WTC11 (cell line): ENCODE data around the gene TREH. TPM values are rescaled to one million over a fixed set of nuclear protein-coding genes. Genes with fewer than 3 reads are reported as not detected.
A peak's percentile ranks its signal among the peaks of the same experiment; 100 is the strongest.

ENCODE experiments used
- ATAC-seq: fragments of 200-7000 bp; cut with Tn5 transposase; 2 replicates; pipeline ENCODE4 v1.10.0; 2021; ENCODE audit warnings: mild to moderate bottlenecking, moderate library complexity
- CTCF ChIA-PET: fragments of 300-600 bp; sonication (Branson Sonifier 250); formaldehyde crosslinking; loops from one replicate; lab custom pipeline; 2021; ENCODE audit warnings: antibody characterized with exemption; lab: Charles Lee
- POLR2A ChIA-PET: fragments of 350-600 bp; sonication (Branson Sonifier 250); formaldehyde crosslinking; loops from one replicate; lab custom pipeline; 2021; ENCODE audit warnings: antibody characterized with exemption; lab: Charles Lee
- DNase-seq: peaks from one replicate; pipeline ENCODE4 v3.0.0; 2021; ENCODE audit warnings: low spot score
- H3K27ac Mint-ChIP-seq: 2 replicates; pipeline ENCODE4 v1.8.0; 2021; ENCODE audit warnings: mixed read lengths
- H3K27me3 Mint-ChIP-seq: 2 replicates; pipeline ENCODE4 v1.8.0; 2021; ENCODE audit warnings: low read depth, mild to moderate bottlenecking, moderate library complexity, mixed read lengths
- H3K36me3 Mint-ChIP-seq: 2 replicates; pipeline ENCODE4 v1.8.0; 2021; ENCODE audit warnings: mixed read lengths
- H3K4me1 Mint-ChIP-seq: 2 replicates; pipeline ENCODE4 v1.8.0; 2022; ENCODE audit warnings: mixed read lengths
- H3K4me3 Mint-ChIP-seq: 2 replicates; pipeline ENCODE4 v1.8.0; 2021; ENCODE audit warnings: mild to moderate bottlenecking, moderate library complexity, mixed read lengths
- H3K9me3 Mint-ChIP-seq: 2 replicates; pipeline ENCODE4 v1.8.0; 2021; ENCODE audit warnings: mixed read lengths
- CBFB ChIP-seq: sonication (generic); formaldehyde crosslinking; IDR thresholded peaks from 2 replicates; pipeline ENCODE4 v1.8.1; 2022; ENCODE audit warnings: mild to moderate bottlenecking, low read depth, missing genetic modification reagents
- ETV6 ChIP-seq: sonication (generic); formaldehyde crosslinking; IDR thresholded peaks from 2 replicates; pipeline ENCODE4 v1.8.1; 2022; ENCODE audit warnings: mild to moderate bottlenecking, missing genetic modification reagents
- FOXP1 ChIP-seq: sonication (generic); formaldehyde crosslinking; IDR thresholded peaks from 2 replicates; pipeline ENCODE4 v1.8.0; 2022; ENCODE audit warnings: missing genetic modification reagents, mild to moderate bottlenecking, moderate library complexity, borderline replicate concordance
- GABPB1 ChIP-seq: sonication (generic); formaldehyde crosslinking; IDR thresholded peaks from 2 replicates; pipeline ENCODE4 v1.8.1; 2023; ENCODE audit warnings: mild to moderate bottlenecking, missing genetic modification reagents
- GTF2I ChIP-seq: fragments of 250-450 bp; sonication (Bioruptor Pico); conservative IDR thresholded peaks from 2 replicates; pipeline ENCODE4 v1.4.0; 2021; ENCODE audit warnings: mild to moderate bottlenecking
- HMGA2 ChIP-seq: fragments of 250-450 bp; sonication (Bioruptor Pico); IDR thresholded peaks from 2 replicates; pipeline ENCODE4 v1.4.0; 2021; ENCODE audit warnings: mild to moderate bottlenecking, moderate library complexity
- IRF2 ChIP-seq: sonication (generic); formaldehyde crosslinking; IDR thresholded peaks from 2 replicates; pipeline ENCODE4 v1.8.0; 2022; ENCODE audit warnings: low read depth, missing genetic modification reagents, borderline replicate concordance
- KAT7 ChIP-seq: sonication (generic); formaldehyde crosslinking; IDR thresholded peaks from 2 replicates; pipeline ENCODE4 v1.8.1; 2023; ENCODE audit warnings: missing genetic modification reagents, mild to moderate bottlenecking, borderline replicate concordance
- NFATC4 ChIP-seq: fragments of 250-450 bp; sonication (Bioruptor Pico); IDR thresholded peaks from 2 replicates; pipeline ENCODE4 v1.9.0; 2021; ENCODE audit warnings: mild to moderate bottlenecking
- NFYB ChIP-seq: sonication (generic); formaldehyde crosslinking; conservative IDR thresholded peaks from 2 replicates; pipeline ENCODE4 v1.8.0; 2022; ENCODE audit warnings: low read depth, missing genetic modification reagents
- NR3C1 ChIP-seq: sonication (generic); formaldehyde crosslinking; conservative IDR thresholded peaks from 2 replicates; pipeline ENCODE4 v1.8.1; 2023; ENCODE audit warnings: low read depth, mild to moderate bottlenecking, missing genetic modification reagents
- PRRX2 ChIP-seq: fragments of 250-450 bp; sonication (Bioruptor Pico); IDR thresholded peaks from 2 replicates; pipeline ENCODE4 v1.8.0; 2021; ENCODE audit warnings: mild to moderate bottlenecking
- SMAD3 ChIP-seq: sonication (generic); formaldehyde crosslinking; IDR thresholded peaks from 2 replicates; pipeline ENCODE4 v1.8.0; 2022; ENCODE audit warnings: missing genetic modification reagents, mild to moderate bottlenecking, borderline replicate concordance
- TEAD4 ChIP-seq: sonication (generic); formaldehyde crosslinking; IDR thresholded peaks from 2 replicates; pipeline ENCODE4 v1.8.0; 2022; ENCODE audit warnings: mild to moderate bottlenecking, missing genetic modification reagents
- TP53 ChIP-seq: sonication (generic); formaldehyde crosslinking; IDR thresholded peaks from 2 replicates; pipeline ENCODE4 v1.8.1; 2023; ENCODE audit warnings: mild to moderate bottlenecking, missing genetic modification reagents
- ZNF121 ChIP-seq: sonication (generic); formaldehyde crosslinking; IDR thresholded peaks from 2 replicates; pipeline ENCODE4 v1.8.0; 2023; ENCODE audit warnings: missing genetic modification reagents
- ZNF263 ChIP-seq: sonication (generic); formaldehyde crosslinking; IDR thresholded peaks from 2 replicates; pipeline ENCODE4 v1.8.1; 2022; ENCODE audit warnings: low read depth, mild to moderate bottlenecking, moderate library complexity, missing genetic modification reagents
- ZNF317 ChIP-seq: sonication (generic); formaldehyde crosslinking; IDR thresholded peaks from 2 replicates; pipeline ENCODE4 v1.8.1; 2023; ENCODE audit warnings: low read depth, mild to moderate bottlenecking, moderate library complexity, missing genetic modification reagents, borderline replicate concordance
- ZNF396 ChIP-seq: fragments of 250-450 bp; sonication (Bioruptor Pico); IDR thresholded peaks from 2 replicates; pipeline ENCODE4 v1.8.0; 2021; ENCODE audit warnings: mild to moderate bottlenecking, moderate library complexity, borderline replicate concordance
- ZNF671 ChIP-seq: fragments of 250-450 bp; sonication (Bioruptor Pico); IDR thresholded peaks from 2 replicates; pipeline ENCODE4 v1.8.0; 2021; ENCODE audit warnings: mild to moderate bottlenecking
- total RNA-seq: library from RNA; stranded (reverse); gene quantifications from 3 replicates; pipeline ENCODE4 v1.2.3, GENCODE V29; 2021
- TF ChIP-seq, protein P1 (sequence below): fragments of 250-450 bp; sonication (Bioruptor Pico); conservative IDR thresholded peaks from 2 replicates; pipeline ENCODE4 v1.9.0; 2021; ENCODE audit warnings: mild to moderate bottlenecking
- TF ChIP-seq, protein P2 (sequence below): sonication (generic); formaldehyde crosslinking; IDR thresholded peaks from 2 replicates; pipeline ENCODE4 v1.8.0; 2022; ENCODE audit warnings: mild to moderate bottlenecking, missing genetic modification reagents
- TF ChIP-seq, protein P3 (sequence below): sonication (generic); formaldehyde crosslinking; IDR thresholded peaks from 2 replicates; pipeline ENCODE4 v1.8.1; 2022; ENCODE audit warnings: missing genetic modification reagents, borderline replicate concordance
- TF ChIP-seq, protein P4 (sequence below): fragments of 250-450 bp; sonication (Bioruptor Pico); IDR thresholded peaks from 2 replicates; pipeline ENCODE4 v1.9.0; 2021; ENCODE audit warnings: mild to moderate bottlenecking
- TF ChIP-seq, protein P5 (sequence below): sonication (generic); formaldehyde crosslinking; IDR thresholded peaks from 2 replicates; pipeline ENCODE4 v1.8.1; 2022; ENCODE audit warnings: low read depth, mild to moderate bottlenecking, moderate library complexity, missing genetic modification reagents, borderline replicate concordance

Gene TREH
- total RNA-seq, 1 experiment from 2014 or later, result not detected

DNA sequence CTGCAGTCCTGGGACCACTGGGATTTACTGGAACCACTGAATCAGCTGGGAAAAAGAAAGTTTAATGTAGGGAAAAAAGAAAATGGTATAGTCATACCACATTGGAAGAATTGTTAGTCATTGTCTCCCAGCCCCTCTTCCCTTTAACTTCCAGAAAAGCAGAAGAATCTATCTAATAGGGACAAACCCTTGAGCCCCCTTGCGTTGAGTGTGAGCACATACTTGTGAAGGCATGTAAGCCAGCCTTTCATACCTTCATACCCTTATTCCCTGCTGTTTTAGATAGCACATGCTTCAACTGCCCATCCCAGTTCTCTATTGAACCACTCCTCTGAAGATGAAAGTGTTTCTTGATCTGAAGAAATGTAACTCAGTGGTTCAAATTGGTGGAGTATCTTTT, 6.6 kb downstream of the TREH start:
- DNase-seq (no peak), ATAC-seq (peak; percentile 85)
- no peak overlapping the region for H3K27ac Mint-ChIP-seq
- no peak for TF ChIP-seq NFYB (CRISPR knock-in tag)
- TF ChIP-seq, protein P1, sequence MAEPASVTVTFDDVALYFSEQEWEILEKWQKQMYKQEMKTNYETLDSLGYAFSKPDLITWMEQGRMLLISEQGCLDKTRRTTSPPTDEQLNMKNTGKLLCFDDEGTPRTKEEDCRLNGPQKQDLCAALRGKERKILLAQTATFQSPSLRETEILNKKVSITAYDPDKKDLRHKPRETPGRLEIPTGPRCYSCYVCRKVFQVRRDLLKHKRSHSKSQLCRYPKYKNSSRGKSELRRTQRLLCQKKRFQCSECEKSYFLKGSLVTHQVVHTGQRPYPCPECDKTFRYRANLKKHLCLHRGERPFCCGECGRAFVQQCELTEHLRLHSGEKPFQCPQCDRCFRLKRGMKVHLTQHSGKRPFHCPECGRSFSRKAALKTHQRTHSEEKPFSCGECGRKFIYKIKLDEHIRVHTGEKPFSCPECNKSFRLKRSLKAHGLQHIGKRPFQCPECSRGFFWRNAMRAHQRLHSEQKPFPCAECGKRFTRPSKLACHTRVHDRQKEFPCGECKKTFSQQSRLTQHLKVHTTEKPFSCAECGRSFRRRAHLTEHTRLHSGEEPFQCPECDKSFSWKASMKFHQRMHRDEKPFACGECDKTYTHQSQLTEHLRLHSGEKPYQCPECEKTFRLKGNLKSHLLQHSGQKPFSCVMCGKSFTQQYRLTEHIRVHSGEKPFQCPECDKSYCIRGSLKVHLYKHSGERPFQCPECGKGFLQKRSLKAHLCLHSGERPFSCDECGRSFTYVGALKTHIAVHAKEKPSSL (CRISPR knock-in tag), result no peak
- no peak for TF ChIP-seq CBFB (CRISPR knock-in tag)
- TF ChIP-seq ZNF317 (CRISPR knock-in tag), result no peak
- no peak for TF ChIP-seq IRF2 (CRISPR knock-in tag)
- TF ChIP-seq FOXP1 (CRISPR knock-in tag), result no peak
- no peak for TF ChIP-seq GTF2I (CRISPR knock-in tag)
- no peak for TF ChIP-seq HMGA2 (CRISPR knock-in tag)
- TF ChIP-seq, protein P2, sequence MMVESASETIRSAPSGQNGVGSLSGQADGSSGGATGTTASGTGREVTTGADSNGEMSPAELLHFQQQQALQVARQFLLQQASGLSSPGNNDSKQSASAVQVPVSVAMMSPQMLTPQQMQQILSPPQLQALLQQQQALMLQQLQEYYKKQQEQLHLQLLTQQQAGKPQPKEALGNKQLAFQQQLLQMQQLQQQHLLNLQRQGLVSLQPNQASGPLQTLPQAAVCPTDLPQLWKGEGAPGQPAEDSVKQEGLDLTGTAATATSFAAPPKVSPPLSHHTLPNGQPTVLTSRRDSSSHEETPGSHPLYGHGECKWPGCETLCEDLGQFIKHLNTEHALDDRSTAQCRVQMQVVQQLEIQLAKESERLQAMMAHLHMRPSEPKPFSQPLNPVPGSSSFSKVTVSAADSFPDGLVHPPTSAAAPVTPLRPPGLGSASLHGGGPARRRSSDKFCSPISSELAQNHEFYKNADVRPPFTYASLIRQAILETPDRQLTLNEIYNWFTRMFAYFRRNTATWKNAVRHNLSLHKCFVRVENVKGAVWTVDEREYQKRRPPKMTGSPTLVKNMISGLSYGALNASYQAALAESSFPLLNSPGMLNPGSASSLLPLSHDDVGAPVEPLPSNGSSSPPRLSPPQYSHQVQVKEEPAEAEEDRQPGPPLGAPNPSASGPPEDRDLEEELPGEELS (CRISPR knock-in tag), result no peak
- TF ChIP-seq SMAD3 (CRISPR knock-in tag), result no peak
- no peak for TF ChIP-seq NFATC4 (CRISPR knock-in tag)
- CTCF ChIA-PET, result no interaction called here
- H3K27me3 Mint-ChIP-seq, result peaks cover 41% of the 10 kb centered on the region
- no peaks in the 10 kb centered on the region for H3K4me1 Mint-ChIP-seq
- peaks cover 12% of the 10 kb centered on the region for H3K36me3 Mint-ChIP-seq
- no peak overlapping the region for H3K4me3 Mint-ChIP-seq
- POLR2A ChIA-PET, result no interaction called here
- peaks cover 38% of the 10 kb centered on the region for H3K9me3 Mint-ChIP-seq

DNA sequence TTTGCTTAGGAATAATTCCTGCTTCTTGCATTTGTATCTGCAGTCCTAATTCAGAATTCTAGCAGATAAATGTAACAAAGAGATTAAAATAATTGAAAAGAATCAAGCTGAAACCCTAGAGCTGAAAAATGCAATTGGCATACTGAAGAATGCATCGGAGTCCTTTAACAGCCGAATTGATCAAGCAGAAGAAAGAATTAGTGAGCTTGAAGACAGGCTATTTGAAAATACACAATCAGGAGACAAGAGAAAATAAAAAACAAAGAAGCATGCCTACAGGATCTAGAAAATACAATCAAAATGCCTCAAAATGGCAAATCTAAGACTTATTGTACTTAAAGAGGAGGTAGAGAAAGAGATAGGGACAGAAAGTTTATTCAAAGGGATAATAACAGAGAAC, 8.2 kb downstream of the TREH start:
- Mint-ChIP-seq H3K4me3 (no peak overlapping the region), H3K36me3 (peaks cover 3% of the 10 kb centered on the region; the same call in 1 of the 2 replicates), H3K9me3 (peaks cover 28% of the 10 kb centered on the region), H3K27me3 (peaks cover 37% of the 10 kb centered on the region), H3K27ac (no peak overlapping the region), H3K4me1 (peaks cover 3% of the 10 kb centered on the region)
- DNase-seq, result no peak
- no peak for ATAC-seq
- ChIA-PET POLR2A (no interaction called here), CTCF (no interaction called here)
- TF ChIP-seq NR3C1 (CRISPR knock-in tag) (no peak), FOXP1 (CRISPR knock-in tag) (no peak), ETV6 (no peak), GABPB1 (CRISPR knock-in tag) (no peak), PRRX2 (no peak), KAT7 (CRISPR knock-in tag) (no peak), ZNF396 (CRISPR knock-in tag) (no peak), ZNF263 (CRISPR knock-in tag) (no peak), ZNF121 (CRISPR knock-in tag) (no peak), TP53 (CRISPR knock-in tag) (no peak), TEAD4 (no peak), ZNF671 (CRISPR knock-in tag) (no peak)
- TF ChIP-seq, protein P3, sequence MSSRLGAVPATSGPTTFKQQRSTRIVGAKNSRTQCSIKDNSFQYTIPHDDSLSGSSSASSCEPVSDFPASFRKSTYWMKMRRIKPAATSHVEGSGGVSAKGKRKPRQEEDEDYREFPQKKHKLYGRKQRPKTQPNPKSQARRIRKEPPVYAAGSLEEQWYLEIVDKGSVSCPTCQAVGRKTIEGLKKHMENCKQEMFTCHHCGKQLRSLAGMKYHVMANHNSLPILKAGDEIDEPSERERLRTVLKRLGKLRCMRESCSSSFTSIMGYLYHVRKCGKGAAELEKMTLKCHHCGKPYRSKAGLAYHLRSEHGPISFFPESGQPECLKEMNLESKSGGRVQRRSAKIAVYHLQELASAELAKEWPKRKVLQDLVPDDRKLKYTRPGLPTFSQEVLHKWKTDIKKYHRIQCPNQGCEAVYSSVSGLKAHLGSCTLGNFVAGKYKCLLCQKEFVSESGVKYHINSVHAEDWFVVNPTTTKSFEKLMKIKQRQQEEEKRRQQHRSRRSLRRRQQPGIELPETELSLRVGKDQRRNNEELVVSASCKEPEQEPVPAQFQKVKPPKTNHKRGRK (CRISPR knock-in tag), result no peak
- TF ChIP-seq, protein P2 (CRISPR knock-in tag), result no peak
- TF ChIP-seq, protein P4, sequence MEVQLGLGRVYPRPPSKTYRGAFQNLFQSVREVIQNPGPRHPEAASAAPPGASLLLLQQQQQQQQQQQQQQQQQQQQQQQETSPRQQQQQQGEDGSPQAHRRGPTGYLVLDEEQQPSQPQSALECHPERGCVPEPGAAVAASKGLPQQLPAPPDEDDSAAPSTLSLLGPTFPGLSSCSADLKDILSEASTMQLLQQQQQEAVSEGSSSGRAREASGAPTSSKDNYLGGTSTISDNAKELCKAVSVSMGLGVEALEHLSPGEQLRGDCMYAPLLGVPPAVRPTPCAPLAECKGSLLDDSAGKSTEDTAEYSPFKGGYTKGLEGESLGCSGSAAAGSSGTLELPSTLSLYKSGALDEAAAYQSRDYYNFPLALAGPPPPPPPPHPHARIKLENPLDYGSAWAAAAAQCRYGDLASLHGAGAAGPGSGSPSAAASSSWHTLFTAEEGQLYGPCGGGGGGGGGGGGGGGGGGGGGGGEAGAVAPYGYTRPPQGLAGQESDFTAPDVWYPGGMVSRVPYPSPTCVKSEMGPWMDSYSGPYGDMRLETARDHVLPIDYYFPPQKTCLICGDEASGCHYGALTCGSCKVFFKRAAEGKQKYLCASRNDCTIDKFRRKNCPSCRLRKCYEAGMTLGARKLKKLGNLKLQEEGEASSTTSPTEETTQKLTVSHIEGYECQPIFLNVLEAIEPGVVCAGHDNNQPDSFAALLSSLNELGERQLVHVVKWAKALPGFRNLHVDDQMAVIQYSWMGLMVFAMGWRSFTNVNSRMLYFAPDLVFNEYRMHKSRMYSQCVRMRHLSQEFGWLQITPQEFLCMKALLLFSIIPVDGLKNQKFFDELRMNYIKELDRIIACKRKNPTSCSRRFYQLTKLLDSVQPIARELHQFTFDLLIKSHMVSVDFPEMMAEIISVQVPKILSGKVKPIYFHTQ, result no peak
- TF ChIP-seq, protein P5, sequence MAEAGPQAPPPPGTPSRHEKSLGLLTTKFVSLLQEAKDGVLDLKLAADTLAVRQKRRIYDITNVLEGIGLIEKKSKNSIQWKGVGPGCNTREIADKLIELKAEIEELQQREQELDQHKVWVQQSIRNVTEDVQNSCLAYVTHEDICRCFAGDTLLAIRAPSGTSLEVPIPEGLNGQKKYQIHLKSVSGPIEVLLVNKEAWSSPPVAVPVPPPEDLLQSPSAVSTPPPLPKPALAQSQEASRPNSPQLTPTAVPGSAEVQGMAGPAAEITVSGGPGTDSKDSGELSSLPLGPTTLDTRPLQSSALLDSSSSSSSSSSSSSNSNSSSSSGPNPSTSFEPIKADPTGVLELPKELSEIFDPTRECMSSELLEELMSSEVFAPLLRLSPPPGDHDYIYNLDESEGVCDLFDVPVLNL (CRISPR knock-in tag), result no peak
